ENCODE results near the gene IQCH.

The IQCH gene

GRCh38 chr15:67472957-67473356, 218.4 kb downstream of the IQCH start:
- Histone ChIP-seq H3F3A (ENCODE audit: insufficient read depth, low read length) (no peaks in the 10 kb centered on the region), H3K4me2 (ENCODE audit: low read length) (no peak overlapping the region), H3K27me3 (ENCODE audit: insufficient read depth, low read length) (no peaks in the 10 kb centered on the region), H3K9me2 (ENCODE audit: low read depth, low read length) (no peaks in the 10 kb centered on the region), H3K9me3 (ENCODE audit: low read length) (no peaks in the 10 kb centered on the region), H3K27ac (ENCODE audit: low read depth, low read length, poor library complexity, severe bottlenecking) (no peak overlapping the region), H3K4me3 (ENCODE audit: low read depth, low read length, poor library complexity, severe bottlenecking) (no peak overlapping the region), H3K79me2 (ENCODE audit: insufficient read depth, low read length) (no peaks in the 10 kb centered on the region), H2AFZ (ENCODE audit: low read length) (no peak overlapping the region), H3K9ac (ENCODE audit: low read length) (no peak overlapping the region), H3K36me3 (ENCODE audit: insufficient read depth, low read length) (no peaks in the 10 kb centered on the region), H4K20me1 (ENCODE audit: insufficient read depth, low read length) (no peaks in the 10 kb centered on the region), H3K4me1 (ENCODE audit: insufficient read depth, low read length, severe bottlenecking) (no peaks in the 10 kb centered on the region)
- TF ChIP-seq CTCF (IDR thresholded peaks at IDR 0.05; ENCODE audit: low read length) = no peak

GRCh38 chr15:67474405-67475110, 220.0 kb downstream of the IQCH start:
- Histone ChIP-seq H3K9me2 (ENCODE audit: low read depth, low read length) (no peaks in the 10 kb centered on the region), H3K79me2 (ENCODE audit: insufficient read depth, low read length) (no peaks in the 10 kb centered on the region), H3F3A (ENCODE audit: insufficient read depth, low read length) (no peaks in the 10 kb centered on the region), H3K9me3 (ENCODE audit: low read length) (no peaks in the 10 kb centered on the region), H4K20me1 (ENCODE audit: insufficient read depth, low read length) (no peaks in the 10 kb centered on the region), H3K4me1 (ENCODE audit: insufficient read depth, low read length, severe bottlenecking) (no peaks in the 10 kb centered on the region), H3K9ac (ENCODE audit: low read length) (no peak overlapping the region), H3K4me3 (ENCODE audit: low read depth, low read length, poor library complexity, severe bottlenecking) (no peak overlapping the region), H3K4me2 (ENCODE audit: low read length) (no peak overlapping the region), H3K27me3 (ENCODE audit: insufficient read depth, low read length) (no peaks in the 10 kb centered on the region), H3K27ac (ENCODE audit: low read depth, low read length, poor library complexity, severe bottlenecking) (no peak overlapping the region), H2AFZ (ENCODE audit: low read length) (no peak overlapping the region), H3K36me3 (ENCODE audit: insufficient read depth, low read length) (no peaks in the 10 kb centered on the region)
- TF ChIP-seq CTCF (IDR thresholded peaks at IDR 0.05; ENCODE audit: low read length) = no peak
- TF ChIP-seq EZH2 (IDR thresholded peaks at IDR 0.05; ENCODE audit: borderline replicate concordance, low read length) = no peak

GRCh38 chr15:67479781-67480505, 225.4 kb downstream of the IQCH start:
- no peak overlapping the region for H3K4me2 ChIP-seq (ENCODE audit: low read length)
- no peaks in the 10 kb centered on the region for H3K4me1 ChIP-seq (ENCODE audit: insufficient read depth, low read length, severe bottlenecking)
- no peaks in the 10 kb centered on the region for H3K9me2 ChIP-seq (ENCODE audit: low read depth, low read length)
- H3K9me3 ChIP-seq (ENCODE audit: low read length) = no peaks in the 10 kb centered on the region
- H3K27me3 ChIP-seq (ENCODE audit: insufficient read depth, low read length) = no peaks in the 10 kb centered on the region
- no peaks in the 10 kb centered on the region for H3K36me3 ChIP-seq (ENCODE audit: insufficient read depth, low read length)
- H3K4me3 ChIP-seq (ENCODE audit: low read depth, low read length, poor library complexity, severe bottlenecking) = no peak overlapping the region
- no peak overlapping the region for H3K27ac ChIP-seq (ENCODE audit: low read depth, low read length, poor library complexity, severe bottlenecking)
- no peak overlapping the region for H2AFZ ChIP-seq (ENCODE audit: low read length)
- TF ChIP-seq CTCF (IDR thresholded peaks at IDR 0.05; ENCODE audit: low read length) = no peak
- no peaks in the 10 kb centered on the region for H3F3A ChIP-seq (ENCODE audit: insufficient read depth, low read length)
- no peaks in the 10 kb centered on the region for H3K79me2 ChIP-seq (ENCODE audit: insufficient read depth, low read length)
- H4K20me1 ChIP-seq (ENCODE audit: insufficient read depth, low read length) = no peaks in the 10 kb centered on the region
- H3K9ac ChIP-seq (ENCODE audit: low read length) = no peak overlapping the region
